VCaP (cell line): ENCODE data around the gene ZNF350.

ENCODE experiments used
- H3K27ac ChIP-seq: fragments of 450-650 bp; 2 replicates; pipeline ENCODE4 v1.5.1; 2017
- CTCF ChIP-seq: fragments of 450-650 bp; conservative IDR thresholded peaks from 2 replicates; pipeline ENCODE4 v1.5.1; 2017; ENCODE audit warnings: mild to moderate bottlenecking, moderate library complexity

The ZNF350 gene

GRCh38 chr19:51959791-51960190 is 26.8 kb downstream of the ZNF350 start:
- H3K27ac ChIP-seq, result peak overlapping the region; percentile 100
- TF ChIP-seq CTCF, result no peak

- peak overlapping the region; percentile 100 for H3K27ac ChIP-seq
Measured at GRCh38 chr19:51957846-51958245, 28.8 kb downstream of the ZNF350 start.

DNA sequence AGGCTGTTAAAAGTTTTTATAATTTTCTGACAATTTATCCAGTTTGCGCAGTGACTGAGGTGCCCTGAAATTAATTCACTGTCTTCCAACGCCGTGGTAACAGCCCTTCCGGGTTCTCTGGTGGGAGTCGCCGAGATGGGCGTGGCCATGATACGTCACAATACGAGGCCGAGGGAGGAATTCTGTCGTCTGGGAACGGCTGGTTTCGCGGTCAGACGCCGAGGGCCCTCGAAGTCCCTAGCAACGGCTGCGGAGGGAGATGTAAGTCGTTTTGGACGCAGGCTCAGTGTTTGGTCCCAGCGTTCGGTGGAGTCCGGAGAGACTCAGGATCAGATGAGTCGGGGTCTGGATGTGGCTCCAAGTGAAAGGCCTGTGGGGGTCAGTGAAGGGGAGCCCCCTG is 37.7 kb downstream of the ZNF350 start:
- peak overlapping the region; percentile 9; the same call in 1 of the 2 replicates for H3K27ac ChIP-seq
- TF ChIP-seq CTCF, result no peak

GRCh38 chr19:51946602-51947001 is 40.0 kb downstream of the ZNF350 start:
- TF ChIP-seq CTCF, result no peak
- H3K27ac ChIP-seq, result no peak overlapping the region

DNA sequence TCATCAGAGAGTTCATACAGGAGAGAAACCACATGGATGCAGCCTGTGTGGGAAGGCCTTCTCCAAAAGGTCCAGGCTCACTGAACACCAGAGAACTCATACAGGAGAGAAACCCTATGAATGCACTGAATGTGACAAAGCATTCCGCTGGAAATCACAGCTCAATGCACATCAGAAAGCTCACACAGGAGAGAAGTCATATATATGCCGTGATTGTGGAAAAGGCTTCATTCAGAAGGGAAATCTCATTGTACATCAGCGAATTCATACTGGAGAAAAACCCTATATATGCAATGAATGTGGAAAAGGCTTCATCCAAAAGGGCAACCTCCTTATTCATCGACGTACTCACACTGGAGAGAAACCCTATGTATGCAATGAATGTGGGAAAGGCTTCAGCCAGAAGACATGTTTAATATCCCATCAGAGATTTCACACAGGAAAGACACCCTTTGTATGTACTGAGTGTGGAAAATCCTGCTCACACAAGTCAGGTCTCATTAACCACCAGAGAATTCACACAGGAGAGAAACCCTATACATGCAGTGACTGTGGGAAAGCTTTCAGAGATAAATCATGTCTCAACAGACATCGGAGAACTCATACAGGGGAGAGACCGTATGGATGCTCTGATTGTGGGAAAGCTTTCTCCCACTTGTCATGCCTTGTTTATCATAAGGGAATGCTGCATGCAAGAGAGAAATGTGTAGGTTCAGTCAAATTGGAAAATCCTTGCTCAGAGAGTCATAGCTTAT is 41.7 kb downstream of the ZNF350 start:
- no peak overlapping the region for H3K27ac ChIP-seq
- no peak for TF ChIP-seq CTCF

- TF ChIP-seq CTCF, result no peak
- no peak overlapping the region for H3K27ac ChIP-seq
Measured at GRCh38 chr19:51938936-51939335, 47.7 kb downstream of the ZNF350 start.

- peak overlapping the region; percentile 98 for H3K27ac ChIP-seq
- peak; percentile 70 for TF ChIP-seq CTCF
Measured at GRCh38 chr19:51931921-51932320, 54.7 kb downstream of the ZNF350 start.

DNA sequence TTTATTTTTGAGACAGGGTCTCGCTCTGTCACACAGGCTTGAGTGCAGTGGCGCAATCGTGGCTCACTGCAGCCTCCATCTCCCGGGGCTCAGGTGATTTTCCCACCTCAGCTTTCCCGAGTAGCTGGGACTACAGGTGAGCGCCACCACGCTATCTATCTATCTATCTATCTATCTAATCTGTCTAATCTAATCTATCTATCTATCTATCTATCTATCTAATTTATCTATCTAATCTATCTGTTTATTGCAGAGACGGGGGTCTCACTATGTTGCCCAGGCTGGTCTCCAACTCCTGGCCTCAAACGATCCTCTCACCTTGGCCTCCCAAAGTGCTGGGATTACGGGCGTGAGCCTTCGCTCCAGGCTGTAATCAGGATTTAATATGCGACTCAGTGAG is 58.8 kb downstream of the ZNF350 start:
- TF ChIP-seq CTCF, result no peak
- peak overlapping the region; percentile 98 for H3K27ac ChIP-seq
